ENCODE measurements around the gene MAN2A1. TPM values are rescaled to one million over a fixed set of nuclear protein-coding genes. Genes with fewer than 3 reads are reported as not detected.

MAN2A1 gene
- total and polyA plus RNA-seq, 2 experiments from 2014 or later = 32.5 to 129 TPM

- Histone ChIP-seq H3F3A (replicated peaks; ENCODE audit: low read depth) (no peaks in the 10 kb centered on the region), H4K20me1 (replicated peaks; ENCODE audit: insufficient read depth) (no peaks in the 10 kb centered on the region), H3K9me2 (ENCODE audit: insufficient read depth) (no peaks in the 10 kb centered on the region), H3K36me3 (ENCODE audit: insufficient read depth) (no peaks in the 10 kb centered on the region), H3K27me3 (ENCODE audit: insufficient read depth) (no peaks in the 10 kb centered on the region), H3K4me3 (no peak overlapping the region), H3K27ac (ENCODE audit: low read depth) (no peak overlapping the region), H3K4me2 (no peak overlapping the region), H3K79me2 (replicated peaks; ENCODE audit: insufficient read depth) (no peaks in the 10 kb centered on the region), H2AFZ (no peak overlapping the region), H3K4me1 (ENCODE audit: insufficient read depth) (no peaks in the 10 kb centered on the region; the same call in 1 of the 2 replicates)
- Mint-ChIP-seq H3K4me3 (no peak overlapping the region), H3K9me3 (no peaks in the 10 kb centered on the region), H3K27me3 (ENCODE audit: insufficient read depth, low read depth, poor library complexity) (peaks cover 3% of the 10 kb centered on the region), H3K27ac (no peak overlapping the region), H3K36me3 (ENCODE audit: low read depth) (peaks cover 21% of the 10 kb centered on the region), H3K4me1 (peaks cover 11% of the 10 kb centered on the region)
- DNase-seq (ENCODE audit: low spot score) (no peak), ATAC-seq (no peak)
- TF ChIP-seq ETS1 (IDR thresholded peaks at IDR 0.05) = no peak
- no peak for TF ChIP-seq POLR2AphosphoS5 (IDR thresholded peaks at IDR 0.05; ENCODE audit: low read depth)
- TF ChIP-seq ZNF462 (CRISPR knock-in tag; IDR thresholded peaks at IDR 0.05) = no peak
- TF ChIP-seq EZH2phosphoT487 (IDR thresholded peaks at IDR 0.05; ENCODE audit: unreplicated experiment) = no peak
- no peak for TF ChIP-seq REST (IDR thresholded peaks at IDR 0.05; ENCODE audit: unreplicated experiment)
- TF ChIP-seq NANOG (IDR thresholded peaks at IDR 0.05; ENCODE audit: borderline replicate concordance) = no peak
- no peak for TF ChIP-seq STAT1 (IDR thresholded peaks at IDR 0.05; ENCODE audit: unreplicated experiment)
- TF ChIP-seq ZNF114 (CRISPR knock-in tag; IDR thresholded peaks at IDR 0.05) = no peak
- TF ChIP-seq CTCF (conservative IDR thresholded peaks at IDR 0.05; ENCODE audit: low read depth in 2 of 2) = no peak
Measured at GRCh38 chr5:109803854-109804253, 114.1 kb downstream of the MAN2A1 start.
